NB4 (cell line): Measurements from ENCODE around the gene DOCK6.

Experiments used
- MAX ChIP-seq: IDR thresholded peaks from 2 replicates; pipeline ENCODE4 v1.6.1; 2011; ENCODE audit warnings: low read depth, low read length
- POLR2A ChIP-seq: IDR thresholded peaks from 2 replicates; pipeline ENCODE4 v1.6.1; 2011; ENCODE audit warnings: mild to moderate bottlenecking; ENCODE audit not compliant: insufficient read length; ENCODE audit errors: extremely low read depth
- TF ChIP-seq, protein P1 (sequence below): IDR thresholded peaks from one replicate; pipeline ENCODE4 v1.5.1; 2012; ENCODE audit warnings: low read depth, low read length

- TF ChIP-seq, protein P1, sequence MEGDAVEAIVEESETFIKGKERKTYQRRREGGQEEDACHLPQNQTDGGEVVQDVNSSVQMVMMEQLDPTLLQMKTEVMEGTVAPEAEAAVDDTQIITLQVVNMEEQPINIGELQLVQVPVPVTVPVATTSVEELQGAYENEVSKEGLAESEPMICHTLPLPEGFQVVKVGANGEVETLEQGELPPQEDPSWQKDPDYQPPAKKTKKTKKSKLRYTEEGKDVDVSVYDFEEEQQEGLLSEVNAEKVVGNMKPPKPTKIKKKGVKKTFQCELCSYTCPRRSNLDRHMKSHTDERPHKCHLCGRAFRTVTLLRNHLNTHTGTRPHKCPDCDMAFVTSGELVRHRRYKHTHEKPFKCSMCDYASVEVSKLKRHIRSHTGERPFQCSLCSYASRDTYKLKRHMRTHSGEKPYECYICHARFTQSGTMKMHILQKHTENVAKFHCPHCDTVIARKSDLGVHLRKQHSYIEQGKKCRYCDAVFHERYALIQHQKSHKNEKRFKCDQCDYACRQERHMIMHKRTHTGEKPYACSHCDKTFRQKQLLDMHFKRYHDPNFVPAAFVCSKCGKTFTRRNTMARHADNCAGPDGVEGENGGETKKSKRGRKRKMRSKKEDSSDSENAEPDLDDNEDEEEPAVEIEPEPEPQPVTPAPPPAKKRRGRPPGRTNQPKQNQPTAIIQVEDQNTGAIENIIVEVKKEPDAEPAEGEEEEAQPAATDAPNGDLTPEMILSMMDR = no peak
- TF ChIP-seq POLR2A (no peak), MAX (no peak)
Observed at GRCh38 chr19:11267316-11268085, 5.2 kb upstream of the DOCK6 start.
